ENCODE results near the gene THOC7.

GRCh38 chr3:63807961-63808565 is 55.5 kb downstream of the THOC7 start:
- TF ChIP-seq CTCF (IDR thresholded peaks at IDR 0.05; ENCODE audit: low read length) (no peak), EZH2phosphoT487 (IDR thresholded peaks at IDR 0.05; ENCODE audit: low read length) (no peak), EZH2 (optimal IDR thresholded peaks at IDR 0.05; ENCODE audit: low read depth, low read length) (no peak)

All from MM.1S (cell line).